ENCODE data around the gene HGFAC.

The HGFAC gene

DNA sequence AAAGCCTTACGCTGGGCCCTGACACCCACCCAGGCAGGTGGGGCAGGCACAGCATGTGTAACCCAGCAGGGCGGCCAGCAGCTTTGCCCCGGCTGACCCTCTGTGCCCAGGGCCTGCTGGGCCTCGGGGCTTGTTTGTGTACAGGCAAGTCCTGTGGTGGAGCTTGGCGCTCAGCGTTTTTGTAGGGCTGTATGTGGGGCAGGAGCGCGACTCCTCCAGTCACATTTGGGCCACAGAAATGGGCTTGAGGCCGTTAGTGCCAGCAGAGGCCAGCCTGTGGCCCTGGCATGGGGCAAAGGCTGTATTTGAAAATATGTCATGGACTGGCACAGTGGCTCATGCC, 14.7 kb upstream of the HGFAC start:
- DNase-seq: no peak

DNA sequence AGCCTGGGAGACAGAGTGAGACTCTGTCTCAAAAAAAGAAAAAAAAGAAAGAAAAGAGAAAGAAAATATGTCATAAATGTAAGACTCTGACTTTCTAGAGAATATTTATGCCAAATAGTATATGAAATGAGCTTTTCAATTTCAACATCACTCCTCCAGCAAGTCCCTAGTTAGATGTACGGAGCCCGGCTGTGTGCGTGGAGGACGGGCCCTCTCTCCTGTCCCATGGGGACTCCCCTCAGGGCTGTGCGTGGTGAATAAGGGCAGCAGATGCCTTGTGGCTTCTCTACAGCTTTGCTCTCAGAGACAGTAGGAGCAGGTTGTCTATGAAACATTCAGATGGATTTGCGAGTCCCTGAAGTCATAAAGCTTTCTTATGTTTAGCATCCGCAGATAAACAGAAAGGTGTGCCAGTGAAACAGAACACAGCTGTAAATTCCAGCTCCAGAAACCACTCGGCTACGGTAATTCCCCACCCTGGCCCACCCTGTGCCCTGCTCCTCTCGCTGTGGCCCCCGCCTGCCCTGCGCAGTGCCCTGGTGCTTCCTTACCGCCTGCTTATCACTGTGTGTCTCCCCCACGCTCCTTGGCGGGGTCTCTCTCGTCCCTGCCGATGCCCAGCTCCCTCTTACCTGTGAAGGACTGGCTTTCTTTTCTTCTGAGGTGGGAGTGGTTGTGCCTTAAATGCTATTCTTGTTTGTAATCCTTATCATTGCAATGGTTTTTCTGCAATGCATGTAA, 13.9 kb upstream of the HGFAC start:
- DNase-seq: no peak

DNA sequence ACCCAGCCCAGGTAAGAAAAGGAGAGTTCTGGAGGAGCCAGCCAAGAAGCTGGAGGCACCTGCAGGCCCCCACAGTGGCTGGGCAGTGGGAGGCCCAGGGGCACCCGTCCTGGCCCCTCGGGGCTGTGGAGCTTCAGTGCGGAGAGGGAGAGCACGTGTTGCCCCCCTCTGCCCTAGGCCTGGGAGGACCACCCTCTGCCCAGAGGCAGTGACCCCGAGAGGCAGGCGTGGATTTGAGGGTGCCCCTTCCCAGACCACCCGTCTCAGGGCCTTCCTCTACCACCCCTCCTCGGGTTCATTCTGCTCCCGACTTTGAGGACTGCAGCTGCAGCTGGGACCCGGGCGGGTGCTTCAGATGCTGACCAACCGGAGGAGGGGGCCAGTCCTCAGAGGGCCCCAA, 12.1 kb upstream of the HGFAC start:
- no peak for DNase-seq

DNA sequence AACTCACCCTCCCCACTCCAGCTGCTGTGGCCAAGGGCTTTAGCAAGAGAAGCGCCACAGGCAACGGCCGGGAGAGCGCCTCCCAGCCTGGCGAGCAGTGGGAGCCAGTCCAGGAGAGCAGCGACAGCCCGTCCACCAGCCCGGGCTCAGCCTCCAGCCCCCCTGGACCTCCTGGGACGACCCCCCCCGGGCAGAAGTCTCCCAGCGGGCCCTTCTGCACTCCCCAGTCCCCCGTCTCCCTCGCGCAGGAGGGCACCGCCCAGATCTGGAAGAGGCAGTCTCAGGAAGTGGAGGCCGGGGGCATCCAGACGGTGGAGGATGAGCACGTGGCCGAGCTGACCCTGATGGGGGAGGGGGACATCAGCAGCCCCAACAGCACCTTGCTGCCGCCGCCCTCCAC, 11.2 kb upstream of the HGFAC start:
- DNase-seq: no peak

DNA sequence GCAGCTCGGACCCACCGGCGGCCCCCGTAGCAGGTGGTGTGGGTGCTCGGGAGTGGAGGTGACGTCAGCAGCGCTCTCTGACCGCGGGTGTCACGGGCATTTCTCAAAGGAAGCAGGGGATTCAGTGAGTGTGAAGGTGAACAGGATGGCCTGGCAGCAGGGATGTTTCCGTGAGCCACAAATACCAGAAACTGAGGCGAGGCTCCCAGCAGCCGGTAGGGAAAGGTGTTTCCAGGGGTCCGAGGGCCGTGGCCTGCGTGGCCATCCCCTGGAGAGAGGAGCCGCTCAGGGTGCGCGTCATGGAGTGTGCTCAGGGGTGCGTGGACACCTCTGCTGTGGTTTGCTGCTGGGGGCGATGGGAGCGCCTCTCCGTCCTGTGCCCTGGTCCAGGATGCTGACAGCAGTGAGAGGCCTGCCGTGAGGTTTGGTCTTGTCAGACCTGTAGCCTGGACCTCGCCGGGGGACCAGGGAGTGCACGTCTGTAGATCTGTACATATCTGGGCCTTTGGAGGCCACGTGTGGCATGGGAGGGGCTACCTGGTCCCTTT, 10.2 kb upstream of the HGFAC start:
- no peak for DNase-seq

DNA sequence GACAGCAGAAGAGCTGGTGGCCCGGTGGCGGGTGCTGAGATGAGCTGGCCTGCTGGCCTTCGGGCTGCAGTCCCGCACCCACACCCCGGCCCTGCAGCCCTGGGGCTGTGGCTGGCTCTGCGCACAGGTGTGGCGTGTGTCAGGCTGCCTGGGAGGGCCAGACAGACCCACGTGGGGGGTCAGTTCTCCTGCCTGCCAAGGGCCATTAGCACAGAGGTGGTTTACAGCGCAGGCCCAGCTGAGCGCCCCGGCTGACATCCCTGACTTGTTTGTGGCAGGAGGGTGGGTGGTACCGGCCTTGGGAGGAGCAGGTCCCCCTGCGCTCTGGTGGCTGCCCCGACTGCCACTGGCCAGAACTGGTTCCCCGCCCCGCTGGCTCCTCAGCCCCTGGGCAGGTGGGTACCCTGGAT, 9.4 kb upstream of the HGFAC start:
- no peak for DNase-seq

DNA sequence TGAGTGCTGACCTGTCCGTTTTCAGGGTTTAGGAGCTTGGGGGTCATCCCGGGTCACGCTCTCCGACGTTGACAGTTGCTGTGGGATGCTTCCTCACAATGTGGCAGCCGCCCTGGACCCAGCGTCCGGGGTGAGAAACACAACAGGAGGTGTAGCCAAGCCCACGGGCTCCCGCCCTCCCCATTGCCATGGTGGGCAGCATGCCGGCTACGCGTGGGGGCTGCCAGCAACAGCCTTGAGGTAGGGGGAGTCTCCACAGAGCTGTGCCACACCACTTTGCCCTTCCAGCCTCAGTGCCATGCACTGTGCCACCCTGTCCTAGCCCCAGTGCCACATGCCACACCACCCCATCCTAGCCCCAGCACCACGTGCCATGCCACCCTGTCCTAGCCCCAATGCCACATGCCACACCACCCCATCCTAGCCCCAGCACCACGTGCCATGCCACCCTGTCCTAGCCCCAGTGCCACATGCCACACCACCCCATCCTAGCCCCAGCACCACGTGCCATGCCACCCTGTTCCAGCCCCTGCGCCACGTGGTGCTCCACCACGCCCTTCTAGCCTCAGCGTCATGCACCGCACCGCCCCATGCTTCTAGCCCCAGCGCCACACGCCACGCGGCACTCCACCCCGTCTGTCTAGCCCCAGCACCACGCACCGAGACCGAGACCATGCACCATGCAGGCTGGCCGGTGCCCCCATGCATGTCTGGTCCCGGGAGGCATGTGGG, 8.5 kb upstream of the HGFAC start:
- DNase-seq: no peak

DNA sequence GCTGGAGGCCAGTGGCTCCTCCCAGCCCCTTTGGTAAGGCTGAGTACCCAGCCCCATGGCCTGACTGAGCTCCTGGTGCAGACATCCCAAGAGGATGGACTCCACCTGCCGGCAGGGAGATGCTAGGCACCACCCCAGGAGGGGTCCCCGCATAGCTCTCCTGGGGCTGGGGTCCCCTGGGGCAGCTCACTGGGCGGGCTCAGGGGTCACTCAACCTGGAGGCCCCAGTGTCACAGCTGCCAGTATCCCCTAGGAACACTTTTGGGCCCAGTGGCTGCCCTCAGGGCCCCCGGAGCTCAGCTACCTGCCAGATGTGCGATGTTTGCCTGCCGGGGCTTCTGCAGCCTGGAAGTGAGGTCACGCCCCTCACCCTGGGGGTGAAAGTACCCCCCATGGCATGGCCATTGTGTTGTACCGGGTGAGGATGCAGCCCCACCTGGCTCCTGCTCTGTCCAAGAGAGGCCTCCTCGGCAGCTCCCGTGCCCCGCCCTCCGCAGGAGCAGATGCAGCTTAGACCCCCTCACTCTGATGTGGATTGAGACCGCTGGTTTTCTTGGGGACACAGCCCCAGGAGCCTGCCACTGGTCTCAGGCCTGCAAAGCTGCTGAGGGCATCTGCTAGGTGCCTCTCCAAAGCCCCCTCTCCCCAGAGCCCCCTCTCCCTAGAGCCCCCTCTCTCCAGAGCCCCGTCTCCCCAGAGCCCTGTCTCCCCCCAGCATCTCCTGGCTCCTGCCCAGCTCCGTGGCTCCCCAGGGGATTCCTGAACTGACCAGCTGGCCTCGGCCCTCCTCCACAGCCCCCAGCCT, 6.7 kb upstream of the HGFAC start:
- DNase-seq: no peak

DNA sequence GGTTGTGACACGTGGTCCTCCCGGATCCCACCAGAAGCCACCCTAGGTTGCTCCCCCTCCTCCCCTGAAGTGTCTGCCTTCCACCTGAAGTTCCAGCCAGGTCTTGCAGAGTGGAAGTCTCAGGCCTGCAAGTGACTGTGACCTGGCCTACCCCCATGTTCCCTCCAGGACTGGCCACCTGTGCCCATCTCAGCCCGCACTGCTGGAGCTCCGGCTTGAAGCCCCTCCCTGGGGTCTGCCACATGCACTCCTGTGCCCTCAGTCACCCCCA, 6.1 kb upstream of the HGFAC start:
- no peak for DNase-seq

DNA sequence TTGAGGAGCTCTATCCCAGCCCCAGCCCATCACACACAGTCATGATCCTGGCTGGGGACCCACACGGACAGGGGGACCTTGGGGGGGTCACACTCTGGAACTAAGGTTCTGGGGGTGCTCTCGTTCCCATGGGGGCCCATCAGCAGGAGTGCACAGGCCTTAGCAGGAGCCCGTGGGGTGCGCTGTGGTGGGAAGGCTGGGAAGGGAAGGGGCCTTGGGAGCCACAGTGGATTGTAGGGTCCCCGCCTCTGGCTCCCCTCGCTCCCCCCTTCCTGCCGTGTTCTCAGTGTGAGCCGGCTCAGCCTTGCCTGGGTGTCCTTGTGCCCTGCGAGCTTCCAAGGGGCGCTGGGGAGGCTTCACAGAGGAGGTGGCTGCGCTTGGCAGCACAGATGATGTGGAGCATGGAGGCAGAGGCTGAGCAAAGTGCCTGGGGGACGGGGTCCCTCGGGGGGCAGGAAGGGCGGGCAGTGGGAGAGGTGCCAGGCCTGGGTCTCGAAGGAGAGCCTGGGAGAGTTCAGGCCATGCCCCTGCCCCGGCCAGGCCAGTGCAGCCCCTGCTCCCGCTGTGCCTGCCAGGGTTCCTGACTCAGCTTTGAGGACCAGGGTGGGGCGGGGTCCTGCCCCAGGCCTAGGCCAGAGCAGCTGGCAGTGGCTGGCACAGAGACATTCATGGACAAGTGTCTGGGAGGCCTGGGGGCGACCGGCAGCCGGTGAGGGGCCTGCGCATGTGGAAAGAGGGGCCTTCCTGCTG, 5.5 kb upstream of the HGFAC start:
- no peak for DNase-seq

DNA sequence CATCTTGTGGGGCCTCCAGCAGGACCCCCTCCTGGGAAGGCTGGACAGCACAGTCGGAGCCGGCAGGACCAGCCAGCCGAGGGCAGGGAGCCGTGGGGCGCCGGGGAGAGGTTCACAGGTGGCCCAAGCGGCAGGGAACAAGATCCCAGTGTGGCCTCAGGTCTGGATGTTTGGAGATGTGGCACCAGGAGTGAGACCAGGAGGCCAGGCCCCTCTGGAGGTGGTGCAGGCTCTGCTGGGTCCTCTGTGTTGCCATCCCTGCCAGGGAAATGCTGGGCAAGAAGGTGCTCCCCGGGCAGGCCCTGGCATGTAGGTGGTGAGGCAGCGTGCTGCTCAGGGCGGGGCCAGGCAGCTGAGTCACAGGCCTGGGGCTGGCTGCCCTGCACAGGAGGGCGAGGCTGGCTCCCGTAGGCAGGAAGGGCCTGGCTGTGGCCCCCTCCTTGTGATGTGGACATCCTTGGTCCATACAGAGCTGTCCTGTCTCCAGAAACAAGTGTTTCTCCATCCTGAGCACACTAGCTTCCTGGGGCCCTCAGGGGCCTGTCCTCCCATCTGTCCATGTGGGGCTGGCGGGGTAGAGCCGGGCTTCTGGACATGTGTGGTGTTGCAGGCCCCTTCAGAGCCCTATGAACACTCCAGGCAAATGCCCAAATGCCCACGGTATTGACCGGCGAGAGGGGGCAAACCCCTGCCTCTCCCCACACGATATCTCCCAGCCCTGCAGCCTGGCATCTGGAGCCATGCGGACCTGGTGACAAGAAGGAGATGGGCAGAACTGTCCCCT, 4.8 kb upstream of the HGFAC start:
- peak; percentile 72 for DNase-seq

DNA sequence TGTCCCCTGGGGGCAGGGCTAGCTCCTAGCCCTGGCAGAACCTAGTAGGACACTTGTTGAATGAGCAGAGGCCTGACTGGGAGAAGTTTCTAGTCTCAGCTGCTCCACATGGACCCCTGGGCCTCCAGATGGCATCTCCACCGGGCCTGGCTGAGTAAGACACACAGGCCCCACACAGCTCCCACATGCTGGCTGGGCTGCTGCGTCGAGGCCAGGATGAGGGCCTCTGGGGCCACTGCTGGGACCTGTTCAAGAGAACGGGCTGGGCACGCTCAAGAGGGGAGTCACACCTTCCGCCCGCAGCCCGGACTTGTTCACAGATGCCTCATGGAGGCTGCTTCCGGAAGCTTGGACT, 4.2 kb upstream of the HGFAC start:
- DNase-seq: no peak

DNA sequence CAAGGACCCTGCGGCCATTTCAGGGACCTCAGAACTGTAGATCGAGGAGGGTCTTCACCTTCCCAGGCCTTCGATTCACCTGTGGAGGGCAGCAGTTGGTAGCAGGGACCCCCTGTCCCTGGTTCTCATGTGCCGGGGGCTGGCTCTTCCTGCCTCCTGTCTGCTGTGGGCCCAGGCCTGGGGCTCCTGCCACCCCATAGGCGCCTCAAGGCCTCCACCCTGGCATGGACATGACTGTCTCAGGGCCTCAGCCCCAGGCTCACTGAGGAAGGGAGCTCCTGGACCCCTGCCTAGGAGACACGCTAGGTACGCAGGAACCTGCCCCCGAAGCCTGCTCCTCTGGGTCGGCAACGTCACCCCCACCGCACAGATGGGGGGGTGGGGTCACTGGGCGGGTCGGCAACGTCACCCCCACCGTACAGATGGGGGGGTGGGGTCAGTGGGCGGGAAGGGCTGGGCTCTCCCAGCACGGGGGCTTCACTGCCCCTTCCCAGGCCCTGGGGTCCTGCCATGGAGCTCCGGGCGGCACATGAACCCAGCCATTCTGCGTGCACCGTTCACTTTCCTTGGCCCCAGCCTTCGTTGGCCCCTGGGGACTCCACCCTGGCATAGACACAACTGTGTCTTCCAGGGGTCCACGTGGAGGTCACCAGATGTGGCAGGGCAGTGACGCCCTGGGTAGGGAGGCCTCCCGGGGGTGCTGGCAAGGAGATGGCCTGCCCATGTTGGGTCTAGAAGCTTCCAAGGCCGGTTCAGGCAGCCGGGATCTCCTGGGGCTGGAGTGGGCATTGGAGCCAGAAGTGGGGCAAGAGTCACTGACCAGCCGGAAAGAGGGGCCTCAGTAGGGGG, 3.5 kb upstream of the HGFAC start:
- DNase-seq: no peak

DNA sequence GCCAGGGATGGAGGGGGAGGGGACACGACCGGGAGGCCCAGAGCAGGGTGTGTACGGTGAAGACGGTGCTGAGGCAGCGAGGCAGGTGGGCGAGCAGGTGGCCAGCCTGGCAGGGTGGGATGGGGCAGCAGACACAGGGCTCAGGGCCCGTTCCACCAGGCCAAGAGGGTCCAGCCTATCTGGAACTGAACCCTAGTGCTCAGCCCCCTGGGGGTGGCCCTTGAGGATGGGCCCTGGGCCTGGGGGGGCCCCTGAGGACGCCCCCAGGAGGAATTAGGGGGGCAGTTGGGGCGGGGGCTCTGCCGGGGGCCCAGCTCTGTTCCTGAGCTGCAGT, 3.0 kb upstream of the HGFAC start:
- DNase-seq: no peak

DNA sequence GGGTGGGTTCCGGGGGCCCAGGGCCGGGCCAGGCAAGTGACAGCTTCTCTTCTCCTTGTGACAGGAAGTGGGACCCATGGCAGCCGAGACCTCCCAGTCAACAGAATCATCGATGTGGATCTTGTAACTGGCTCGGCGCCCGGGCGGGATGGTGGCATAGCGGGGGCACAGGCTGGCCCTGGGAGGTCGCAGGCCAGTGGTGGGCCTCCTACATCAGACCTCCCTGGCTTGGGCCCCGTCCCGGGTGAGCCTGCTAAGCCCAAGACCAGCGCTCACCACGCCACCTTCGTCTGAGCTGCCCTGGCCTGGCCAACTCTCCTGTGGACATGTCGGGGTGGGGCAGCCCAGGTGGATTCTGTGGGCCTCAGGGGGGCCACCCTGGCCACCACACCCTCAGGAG, 2.4 kb upstream of the HGFAC start:
- DNase-seq: no peak

DNA sequence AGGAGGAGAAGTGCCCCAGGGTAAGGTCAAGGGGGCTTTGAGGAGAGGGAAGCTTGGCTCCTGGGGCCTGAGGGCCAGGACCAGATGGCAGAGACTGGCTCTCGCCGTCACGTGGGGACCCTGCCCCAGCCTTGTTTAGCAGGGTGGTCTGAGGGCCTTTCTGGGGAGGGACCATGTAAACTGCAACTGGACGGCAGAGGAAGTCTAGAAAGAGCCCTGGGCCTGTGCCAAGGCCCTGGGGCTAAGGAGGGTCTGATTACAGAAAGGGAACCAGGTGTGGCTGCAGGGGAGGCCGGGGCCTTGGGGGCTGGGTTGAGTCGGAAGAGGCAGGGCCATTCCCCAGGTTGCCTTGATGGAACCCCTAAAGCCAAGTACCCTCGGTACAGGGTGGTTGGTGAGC, 1.8 kb upstream of the HGFAC start:
- no peak for DNase-seq

DNA sequence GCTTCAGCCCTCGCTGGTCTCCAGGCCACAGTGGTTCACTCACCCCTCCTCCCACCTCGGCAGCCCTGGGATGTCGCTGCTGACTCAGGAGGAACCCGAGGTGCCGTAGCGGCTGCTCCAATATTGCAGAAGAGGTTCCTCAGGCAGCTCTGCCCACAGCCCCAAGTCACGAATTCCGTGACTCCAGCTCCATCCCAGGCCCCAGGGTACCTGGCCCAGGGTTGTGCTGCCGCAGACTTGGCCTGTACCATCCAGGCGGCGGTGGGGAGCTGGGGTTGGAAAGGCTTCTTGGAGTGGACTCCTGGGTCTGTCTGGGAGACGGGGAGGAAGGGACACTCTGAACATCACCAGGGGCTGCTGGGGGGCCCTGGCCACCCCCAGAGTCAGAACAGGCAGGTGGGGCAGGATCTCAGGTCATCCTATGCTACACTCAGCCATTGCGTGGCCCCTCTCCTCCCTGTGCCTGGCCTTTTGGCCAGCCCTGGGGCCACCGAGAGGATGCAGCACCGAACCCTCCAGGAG, 728 bp upstream of the HGFAC start:
- DNase-seq: no peak

DNA sequence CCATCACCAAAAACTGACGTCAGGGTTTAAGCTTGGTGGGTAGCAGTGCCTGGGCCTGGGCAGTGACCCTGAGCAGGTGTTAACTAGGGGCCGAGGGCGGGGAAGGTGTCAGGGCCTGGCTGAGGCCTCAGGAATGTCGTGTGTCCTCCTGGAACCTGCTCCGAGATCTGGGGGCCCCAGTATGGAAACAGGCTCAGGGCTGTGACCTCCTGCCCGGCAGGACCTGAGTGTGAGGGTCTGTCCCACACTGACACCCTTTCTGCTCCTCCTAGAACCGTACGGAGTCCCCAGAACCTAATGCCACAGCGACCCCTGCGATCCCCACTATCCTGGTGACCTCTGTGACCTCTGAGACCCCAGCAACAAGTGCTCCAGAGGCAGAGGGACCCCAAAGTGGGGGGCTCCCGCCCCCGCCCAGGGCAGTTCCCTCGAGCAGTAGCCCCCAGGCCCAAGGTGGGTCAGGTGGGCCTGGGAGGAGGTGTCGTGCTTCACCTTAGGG, 741 bp downstream of the HGFAC start:
- DNase-seq: no peak

DNA sequence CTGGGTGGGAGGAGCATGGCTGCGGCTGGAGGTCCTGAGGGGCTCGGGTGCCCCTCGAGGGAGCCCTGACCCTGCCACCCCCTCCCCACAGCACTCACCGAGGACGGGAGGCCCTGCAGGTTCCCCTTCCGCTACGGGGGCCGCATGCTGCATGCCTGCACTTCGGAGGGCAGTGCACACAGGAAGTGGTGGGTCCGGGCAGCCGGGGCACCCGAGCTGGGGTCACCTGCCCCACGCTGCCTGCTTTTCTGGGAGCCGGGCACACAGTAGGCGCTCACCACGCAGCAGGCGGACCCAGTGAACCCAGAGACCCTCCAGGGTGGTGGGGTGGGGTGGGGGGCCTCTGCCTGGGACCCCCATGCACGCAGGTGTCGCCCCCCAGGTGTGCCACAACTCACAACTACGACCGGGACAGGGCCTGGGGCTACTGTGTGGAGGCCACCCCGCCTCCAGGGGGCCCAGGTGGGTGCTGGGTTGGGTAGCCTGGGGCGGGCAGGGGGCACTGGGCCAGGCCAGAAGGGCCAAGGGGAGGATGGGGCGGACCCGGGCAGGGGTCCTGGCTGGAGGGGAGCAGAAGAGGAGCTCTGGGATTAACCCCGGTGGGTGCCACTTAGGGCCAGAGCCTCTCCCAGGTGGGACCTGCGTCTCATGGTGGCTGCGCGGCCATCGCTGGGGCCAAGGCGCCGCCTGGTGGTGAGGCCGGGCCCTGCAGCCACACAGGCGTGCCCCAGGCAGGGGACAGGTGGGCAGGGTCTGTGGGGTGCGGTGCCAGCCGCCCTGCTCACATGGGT, 1.4 kb downstream of the HGFAC start:
- DNase-seq: peak; percentile 70

DNA sequence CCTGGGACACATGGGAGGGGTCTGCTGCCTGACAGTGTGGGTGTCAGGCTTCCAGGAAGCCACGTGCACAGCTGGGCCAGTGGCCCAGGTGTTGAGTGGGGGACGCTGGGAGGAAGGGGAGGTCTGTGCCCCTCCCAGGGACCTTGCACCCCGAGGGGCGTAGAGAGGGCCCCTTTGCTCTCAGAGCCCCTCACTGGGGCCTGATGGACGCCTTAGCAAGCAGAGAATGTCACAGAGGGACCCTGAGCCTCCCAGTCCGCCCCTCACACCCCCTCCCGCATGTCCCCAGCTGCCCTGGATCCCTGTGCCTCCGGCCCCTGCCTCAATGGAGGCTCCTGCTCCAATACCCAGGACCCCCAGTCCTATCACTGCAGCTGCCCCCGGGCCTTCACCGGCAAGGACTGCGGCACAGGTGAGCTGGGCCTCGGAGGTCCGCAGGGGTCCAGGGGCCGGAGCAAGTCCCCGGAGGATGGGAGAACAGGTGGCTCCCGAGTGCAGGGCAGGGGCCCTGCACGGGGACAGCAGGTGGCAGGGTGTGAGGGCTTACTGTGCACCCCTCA, 2.1 kb downstream of the HGFAC start:
- no peak for DNase-seq

All from hematopoietic multipotent progenitor cell treated with erythropoietin and hydrocortisone succinate and interleukin-3 and kit ligand, for 6 days (in vitro differentiated cells).